NCI-H524 (cell line): ENCODE data around the gene CDKN2B.
A peak's percentile ranks its signal among the peaks of the same experiment; 100 is the strongest.

Source experiments
- DNase-seq, 2 experiments: peaks; one replicate each; lab custom pipeline; 2025; lab: John Stamatoyannopoulos, UW

CDKN2B gene

GRCh38 chr9:22033012-22033630 is 24.0 kb upstream of the CDKN2B start:
- DNase-seq, result peak; percentile 12 to 69

DNA sequence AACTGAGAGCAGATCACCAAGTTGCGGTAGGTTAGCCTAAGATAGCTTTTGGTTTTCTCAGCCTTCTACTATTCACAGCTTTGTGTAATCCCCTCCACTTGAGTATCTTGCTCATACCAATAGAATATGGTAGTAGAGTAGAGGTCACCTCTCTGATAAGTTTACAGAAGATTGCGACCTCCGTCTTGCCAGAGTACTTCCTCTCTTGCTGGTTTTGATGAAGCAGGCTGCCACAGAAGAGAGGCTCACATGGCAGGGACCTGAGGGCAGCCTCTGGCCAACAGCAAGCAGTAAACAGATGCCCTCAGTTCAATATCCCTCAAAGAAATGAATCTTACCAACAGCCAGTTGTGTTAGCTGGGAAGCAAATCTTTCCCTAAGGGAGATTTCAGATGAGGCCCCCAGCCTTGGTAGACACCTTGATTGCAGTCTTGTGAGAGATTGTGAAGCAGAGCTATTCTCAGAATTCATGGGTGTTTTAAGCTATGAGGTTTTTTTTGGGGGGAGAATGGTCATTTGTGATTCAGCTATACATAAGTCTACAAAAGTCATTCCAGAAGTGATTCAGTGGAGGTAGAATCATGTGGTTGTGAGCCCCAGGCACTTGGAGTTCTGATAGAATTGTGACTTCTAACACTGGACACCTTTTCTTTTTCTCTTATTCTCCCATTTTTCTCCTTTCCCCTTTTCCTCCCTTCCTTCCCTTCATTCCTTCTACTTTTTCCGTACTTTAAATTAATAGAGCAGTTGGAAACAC is 22.7 kb upstream of the CDKN2B start:
- DNase-seq, result no peak

GRCh38 chr9:22030101-22030598 is 21.0 kb upstream of the CDKN2B start:
- no peak for DNase-seq

DNA sequence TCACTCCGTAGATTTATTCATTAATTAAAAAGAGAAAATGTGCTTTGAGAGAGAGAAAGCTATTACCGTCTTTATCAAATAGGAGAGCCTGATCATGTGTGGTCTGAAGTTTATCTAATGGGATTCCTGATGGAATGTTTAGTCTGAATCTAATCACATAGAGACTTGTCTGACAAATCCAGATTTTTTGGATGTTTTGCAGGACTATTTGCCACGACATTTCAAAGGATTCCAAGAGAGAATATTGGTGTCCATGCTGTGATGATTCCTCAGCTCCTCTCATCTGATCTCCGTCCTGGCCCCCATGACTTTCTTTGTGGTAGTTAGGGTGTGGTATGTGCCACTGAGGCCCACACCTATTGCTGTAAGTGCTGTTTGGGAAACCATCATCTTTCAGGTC is 20.1 kb upstream of the CDKN2B start:
- no peak for DNase-seq

GRCh38 chr9:22028394-22028793 is 19.3 kb upstream of the CDKN2B start:
- no peak for DNase-seq

DNA sequence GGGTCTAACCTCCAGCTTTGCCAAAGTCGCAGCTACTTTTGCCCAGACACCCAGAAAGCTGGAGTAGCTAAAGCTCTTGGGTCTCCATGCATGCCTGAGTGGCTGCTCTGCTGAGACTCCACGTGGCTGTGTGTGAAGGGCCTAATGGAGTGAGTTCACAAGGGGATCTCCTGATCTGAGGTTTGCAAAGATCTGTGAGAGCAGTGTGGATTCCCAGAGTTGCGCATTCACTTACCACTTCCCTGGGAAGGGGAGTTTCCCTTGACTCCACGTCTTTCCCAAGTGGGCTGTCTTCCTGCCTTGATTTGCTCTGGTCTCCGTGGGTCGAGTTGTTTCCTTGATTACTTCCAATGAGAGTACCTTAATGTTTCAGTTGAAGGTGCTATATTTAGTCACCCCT is 17.6 kb upstream of the CDKN2B start:
- no peak for DNase-seq

DNA sequence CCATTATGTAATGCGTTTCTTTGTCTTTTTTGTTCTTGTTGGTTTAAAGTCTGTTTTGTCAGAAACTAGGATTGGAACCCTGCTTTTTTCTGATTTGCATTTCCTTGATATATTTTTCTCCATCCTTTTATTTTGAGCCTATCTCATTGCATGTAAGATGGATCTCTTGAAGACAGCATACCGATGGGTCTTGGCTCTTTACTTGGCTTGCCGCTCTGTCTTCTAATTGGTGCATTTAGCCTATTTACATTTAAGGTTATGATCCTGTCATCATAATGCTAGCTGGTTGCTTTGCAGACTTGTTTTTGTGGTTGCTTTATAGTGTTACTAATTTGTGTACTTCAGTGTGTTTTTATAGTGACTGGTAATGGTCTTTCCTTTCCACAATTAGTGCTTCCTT is 13.3 kb upstream of the CDKN2B start:
- no peak for DNase-seq

GRCh38 chr9:22010866-22011625 is 1.9 kb upstream of the CDKN2B start:
- DNase-seq, result no peak

DNA sequence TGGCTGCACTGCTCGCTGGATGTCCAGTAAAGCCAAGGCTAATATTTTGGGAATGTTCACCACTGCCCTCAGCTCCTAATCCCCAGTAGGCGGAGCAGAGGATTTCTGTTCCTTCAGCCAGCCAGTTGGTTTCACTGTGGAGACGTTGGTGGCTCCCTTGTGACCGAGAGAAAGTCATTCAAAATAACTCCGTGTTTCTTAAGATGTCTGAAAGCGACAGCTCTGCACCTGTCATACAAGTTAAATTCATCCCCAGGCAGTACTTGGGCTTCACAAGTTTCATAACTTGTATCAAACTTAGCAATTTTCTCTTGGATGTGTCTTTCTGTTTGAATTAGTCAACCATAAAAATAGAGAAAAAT is 382 bp upstream of the CDKN2B start:
- DNase-seq, result no peak

GRCh38 chr9:22008384-22008716 is 755 bp downstream of the CDKN2B start:
- no peak for DNase-seq

GRCh38 chr9:22005702-22006606 is 3.2 kb downstream of the CDKN2B start:
- DNase-seq, result no peak

GRCh38 chr9:22005021-22005701 is 3.9 kb downstream of the CDKN2B start:
- DNase-seq, result no peak

DNA sequence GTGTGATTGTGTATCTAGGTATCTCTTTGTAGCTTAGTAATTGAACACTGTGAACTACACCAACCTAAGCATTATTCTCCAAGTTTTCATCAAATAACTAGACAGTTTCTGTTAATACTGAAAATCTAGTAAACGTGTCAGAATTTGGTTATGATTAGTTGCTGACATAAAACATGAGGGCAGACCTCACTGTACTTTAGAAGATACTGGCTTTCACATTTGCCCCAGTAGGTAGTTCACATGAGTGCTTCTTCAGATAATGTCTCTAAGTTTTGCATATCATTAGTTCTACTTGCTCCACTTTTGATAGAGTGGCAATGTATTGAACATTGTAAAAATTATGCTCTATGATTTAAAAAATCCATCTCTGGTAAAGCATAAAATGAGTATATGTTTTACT is 7.1 kb downstream of the CDKN2B start:
- no peak for DNase-seq

GRCh38 chr9:21998026-21998425 is 11.1 kb downstream of the CDKN2B start:
- no peak for DNase-seq

DNA sequence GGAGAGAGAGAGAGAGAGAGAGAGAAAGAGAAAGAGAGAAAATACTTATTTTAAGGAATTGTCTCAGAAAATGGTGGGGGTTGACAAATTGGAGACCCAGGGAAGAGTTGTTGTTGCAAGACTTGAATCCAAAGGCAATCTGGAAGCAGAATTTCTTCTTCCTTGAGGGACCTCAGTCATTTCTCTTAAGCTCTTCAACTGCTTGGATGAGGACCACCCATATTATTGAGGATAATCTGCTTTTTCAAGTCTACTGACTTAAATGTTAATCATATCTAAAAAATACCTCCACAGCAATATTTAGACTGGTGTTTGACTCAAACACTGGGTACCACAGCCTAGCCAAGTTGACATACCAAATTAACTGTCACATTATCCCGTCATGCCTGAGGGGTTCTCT is 11.6 kb downstream of the CDKN2B start:
- DNase-seq, result no peak

DNA sequence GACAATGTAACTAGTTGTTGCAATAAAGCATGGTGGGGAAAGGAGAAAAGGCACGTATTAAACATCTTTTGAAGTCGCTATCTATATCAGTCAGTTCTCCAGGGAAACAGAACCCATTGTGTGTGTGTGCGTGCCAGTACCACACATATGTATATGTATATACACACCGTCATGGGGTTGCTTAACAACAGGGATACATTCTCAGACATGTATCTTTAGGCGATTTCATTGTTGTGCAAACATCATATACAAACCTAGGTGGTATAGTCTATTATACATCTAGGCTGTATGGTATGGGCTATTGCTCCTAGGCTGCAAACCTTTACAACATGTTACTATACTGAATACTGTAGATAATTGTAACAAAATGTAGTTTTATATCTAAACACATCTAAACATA is 12.2 kb downstream of the CDKN2B start:
- DNase-seq, result no peak

- peak in 1 of 2 experiments; percentile 24 for DNase-seq
Measured at GRCh38 chr9:21996438-21996837, 12.7 kb downstream of the CDKN2B start.

DNA sequence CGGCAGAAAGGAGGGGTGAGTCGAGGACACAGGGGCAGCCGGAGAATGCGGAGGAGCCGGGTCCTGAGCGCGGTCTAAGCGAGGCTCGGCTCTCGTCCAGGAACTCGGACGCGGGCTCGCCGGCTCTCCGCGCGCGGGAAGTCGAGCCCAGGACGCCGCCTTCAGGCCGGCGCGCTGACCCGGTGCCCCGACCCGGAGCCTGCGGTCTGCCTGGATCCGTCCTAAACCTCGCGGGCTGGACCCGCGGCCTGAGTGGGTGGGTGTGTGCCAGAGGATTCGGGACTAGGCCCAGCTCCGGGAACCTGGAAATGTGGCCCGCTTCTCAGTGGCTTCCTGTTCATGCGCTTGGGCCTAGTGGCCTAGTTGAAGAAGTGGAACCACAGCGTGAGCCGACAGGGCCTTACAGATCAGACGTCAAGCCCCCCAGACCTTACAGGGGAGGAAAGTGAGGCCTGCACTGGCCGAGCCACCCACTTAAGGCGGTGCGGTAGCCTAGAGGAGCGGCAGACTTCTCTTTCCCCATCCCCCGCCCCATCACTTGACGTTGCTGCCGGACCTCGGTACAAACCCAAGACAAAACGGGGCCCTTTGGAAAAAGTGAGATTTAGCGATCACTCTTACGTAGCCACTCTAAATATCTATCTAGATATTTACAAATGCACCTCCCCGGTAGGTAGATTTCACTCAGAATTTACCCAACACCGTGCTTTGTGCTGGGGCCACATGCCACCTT is 13.3 kb downstream of the CDKN2B start:
- DNase-seq, result peak in 1 of 2 experiments; percentile 51

DNA sequence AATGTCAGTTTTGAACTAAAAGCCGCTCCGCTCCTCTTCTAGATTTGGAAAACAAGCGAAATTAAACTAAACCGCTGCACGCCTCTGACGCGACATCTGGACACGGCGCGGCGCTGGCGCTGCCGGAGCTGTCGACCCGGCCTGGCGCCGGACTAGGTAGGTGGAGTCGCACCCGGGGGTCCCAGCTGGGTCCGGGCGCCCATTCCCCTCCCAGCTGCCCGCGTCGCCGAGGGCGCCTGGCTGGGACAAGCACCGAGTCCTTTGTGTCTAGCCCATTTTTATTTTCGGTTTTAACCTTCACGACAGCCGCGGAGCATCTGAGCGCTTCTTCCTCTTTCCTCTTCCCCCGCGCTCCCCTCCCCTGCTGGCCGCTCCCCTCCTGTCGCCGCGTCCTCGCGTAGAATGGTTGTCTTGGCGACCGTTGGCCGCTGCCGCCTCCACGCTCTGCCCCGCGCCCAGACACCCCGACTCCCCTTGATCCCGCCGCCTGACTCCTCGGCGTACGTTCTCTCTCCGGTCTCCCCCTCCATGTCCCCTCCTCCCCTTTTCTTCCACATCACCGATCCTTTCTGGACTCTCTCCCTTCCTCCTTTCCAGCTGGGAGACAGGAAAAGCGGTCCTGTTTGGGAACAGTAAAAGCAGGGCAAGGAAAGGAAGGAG is 14.0 kb downstream of the CDKN2B start:
- peak; percentile 45 to 66 for DNase-seq

- peak; percentile 88 to 95 for DNase-seq
Measured at GRCh38 chr9:21994556-21995005, 14.5 kb downstream of the CDKN2B start, which contains the start of gene CDKN2B-AS1. Gene CDKN2B-AS1, plus strand, starts transcription at chr9:21994791.
